Activated naive CD4-positive, alpha-beta T cell treated with Interleukin-2 at 50 U/mL for 16 hours (primary cell): Measurements from ENCODE around the gene IGF2R.
"Not testable (repeated sequence)": the region's sequence is repeated elsewhere in the genome, so short reads cannot be mapped to it uniquely, and the experiment has no call there.

Experiments
- DNase-seq: peaks from one replicate; pipeline ENCODE4 v3.0.0-alpha.2; 2020

The IGF2R gene

GRCh38 chr6:160000280-160000704 lies 31.4 kb downstream of the IGF2R start:
- DNase-seq: no peak

- not testable (repeated sequence) for DNase-seq
Observed at GRCh38 chr6:160000893-160001427, 32.1 kb downstream of the IGF2R start.

GRCh38 chr6:160002882-160003281 lies 34.0 kb downstream of the IGF2R start:
- no peak for DNase-seq

- no peak for DNase-seq
Observed at GRCh38 chr6:160004018-160004417, 35.1 kb downstream of the IGF2R start.

- DNase-seq: no peak
Observed at GRCh38 chr6:160004419-160005175, 35.7 kb downstream of the IGF2R start.

GRCh38 chr6:160005211-160005610 lies 36.3 kb downstream of the IGF2R start:
- no peak for DNase-seq

GRCh38 chr6:160005861-160006540 lies 37.1 kb downstream of the IGF2R start:
- no peak for DNase-seq

GRCh38 chr6:160007145-160007544 lies 38.3 kb downstream of the IGF2R start:
- DNase-seq: no peak

GRCh38 chr6:160007611-160008010 lies 38.7 kb downstream of the IGF2R start:
- no peak for DNase-seq

- DNase-seq: no peak
Observed at GRCh38 chr6:160010067-160010466, 41.2 kb downstream of the IGF2R start.

GRCh38 chr6:160013987-160014868 lies 45.3 kb downstream of the IGF2R start:
- DNase-seq: peak; percentile 12

- DNase-seq: no peak
Observed at GRCh38 chr6:160014869-160015182, 45.9 kb downstream of the IGF2R start.

GRCh38 chr6:160015778-160016684 lies 47.1 kb downstream of the IGF2R start:
- DNase-seq: peak; percentile 26

GRCh38 chr6:160022101-160022500 lies 53.2 kb downstream of the IGF2R start:
- no peak for DNase-seq

- no peak for DNase-seq
Observed at GRCh38 chr6:160022793-160023192, 53.9 kb downstream of the IGF2R start.

- no peak for DNase-seq
Observed at GRCh38 chr6:160024152-160024551, 55.3 kb downstream of the IGF2R start.

- no peak for DNase-seq
Observed at GRCh38 chr6:160027076-160027475, 58.2 kb downstream of the IGF2R start.

- no peak for DNase-seq
Observed at GRCh38 chr6:160027931-160028330, 59.0 kb downstream of the IGF2R start.

- DNase-seq: no peak
Observed at GRCh38 chr6:160028487-160029275, 59.8 kb downstream of the IGF2R start.

- DNase-seq: no peak
Observed at GRCh38 chr6:160029525-160029924, 60.6 kb downstream of the IGF2R start.

GRCh38 chr6:160030103-160030502 lies 61.2 kb downstream of the IGF2R start:
- DNase-seq: no peak
